Endodermal cell (in vitro differentiated cells): ENCODE data around the gene NLGN1. TPM values are rescaled to one million over a fixed set of nuclear protein-coding genes. Genes with fewer than 3 reads are reported as not detected.

Experiments
- DNase-seq: peaks from one replicate; pipeline ENCODE4 v3.0.0-alpha.2; 2017
- H3K27ac ChIP-seq: 2 replicates; pipeline ENCODE4 v1.5.1; 2013; ENCODE audit warnings: mild to moderate bottlenecking, low read depth, low read length, moderate library complexity
- H3K27me3 ChIP-seq: 2 replicates; pipeline ENCODE4 v1.6.1; 2013; ENCODE audit warnings: mild to moderate bottlenecking, low read length, moderate library complexity; ENCODE audit not compliant: insufficient read depth, control insufficient read depth, poor library complexity, severe bottlenecking
- H3K36me3 ChIP-seq: 2 replicates; pipeline ENCODE4 v1.7.0; 2013; ENCODE audit warnings: mild to moderate bottlenecking, low read length, moderate library complexity; ENCODE audit not compliant: control insufficient read depth, insufficient read depth
- H3K4me1 ChIP-seq: one replicate; pipeline ENCODE4 v1.7.0; 2013; ENCODE audit warnings: low read length; ENCODE audit not compliant: control insufficient read depth, insufficient read depth
- H3K4me3 ChIP-seq: 2 replicates; pipeline ENCODE4 v1.5.1; 2013; ENCODE audit warnings: mild to moderate bottlenecking, low read length, moderate library complexity
- H3K9ac ChIP-seq: 2 replicates; pipeline ENCODE4 v1.6.1; 2013; ENCODE audit warnings: mild to moderate bottlenecking, low read length, moderate library complexity; ENCODE audit not compliant: poor library complexity, severe bottlenecking; ENCODE audit errors: extremely low read depth
- H3K9me3 ChIP-seq: 2 replicates; pipeline ENCODE4 v1.6.1; 2013; ENCODE audit warnings: mild to moderate bottlenecking, low read length, moderate library complexity; ENCODE audit not compliant: control insufficient read depth
- H3K27ac Mint-ChIP-seq: 2 replicates; pipeline ENCODE4 v1.8.0; 2020; ENCODE audit warnings: mixed read lengths
- H3K27me3 Mint-ChIP-seq: 2 replicates; pipeline ENCODE4 v1.8.0; 2021; ENCODE audit warnings: mild to moderate bottlenecking, mixed read lengths; ENCODE audit not compliant: insufficient read depth
- H3K36me3 Mint-ChIP-seq: 2 replicates; pipeline ENCODE4 v1.8.0; 2020; ENCODE audit warnings: low read depth, mixed read lengths
- H3K4me1 Mint-ChIP-seq: 2 replicates; pipeline ENCODE4 v1.8.0; 2020; ENCODE audit warnings: mixed read lengths
- H3K4me3 Mint-ChIP-seq: 2 replicates; pipeline ENCODE4 v1.8.0; 2020; ENCODE audit warnings: mild to moderate bottlenecking, moderate library complexity, mixed read lengths
- H3K9me3 Mint-ChIP-seq: 2 replicates; pipeline ENCODE4 v1.8.0; 2020; ENCODE audit warnings: mild to moderate bottlenecking, mixed read lengths
- WGBS, 2 experiments: methylation state at CpG; one replicate each; pipeline versions ENCODE4 v1.1.5 to v1.1.7; 2013; ENCODE audit warnings: missing lambda C conversion rate in 2 of 2, mixed read lengths in 1 of 2; ENCODE audit not compliant: insufficient coverage in 1 of 2, insufficient read length in 1 of 2; 5-methylcytosine and 5-hydroxymethylcytosine counted together
- total RNA-seq, 2 donors: library from RNA; stranded (reverse); fragmentation: NEBNext Ultra II Directional in 1 of 2; extraction: Animal tissue kit (Norgen Biotek cat#: 25700) in 1 of 2; gene quantifications; 2 replicates in 1 of 2; 3 replicates in 1 of 2; pipeline ENCODE4 v1.2.1, GENCODE V29; 2021
- TF ChIP-seq, protein P1 (sequence below): fragments of 200-600 bp; sonication (generic); conservative IDR thresholded peaks from 2 replicates; pipeline ENCODE4 v1.5.0; 2021; ENCODE audit warnings: antibody characterized with exemption, mild to moderate bottlenecking

The NLGN1 gene
- total RNA-seq, 2 donors from 2014 or later, result 3.4 to 14.3 TPM

DNA sequence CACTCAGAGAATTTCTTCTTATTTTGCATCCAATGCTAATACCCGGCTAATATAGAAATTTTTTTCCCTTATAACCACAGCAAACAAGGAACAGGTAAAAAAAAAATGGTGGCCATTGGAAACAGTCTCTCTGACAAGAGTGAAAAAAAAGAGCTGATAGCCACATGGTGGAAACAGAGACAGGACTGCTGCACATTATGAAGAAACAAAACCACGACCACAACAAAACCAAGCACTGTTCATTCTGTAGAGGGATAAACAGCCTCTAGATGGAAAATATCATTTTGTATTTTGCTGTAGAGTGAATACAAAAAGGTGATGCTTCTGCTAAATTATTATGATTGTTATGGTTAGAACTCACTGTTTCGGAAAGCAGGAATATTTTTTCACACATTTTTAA, 686.2 kb downstream of the NLGN1 start:
- Histone ChIP-seq H3K27me3 (no peaks in the 10 kb centered on the region), H3K9ac (no peak overlapping the region), H3K4me3 (no peak overlapping the region), H3K9me3 (no peaks in the 10 kb centered on the region), H3K36me3 (no peaks in the 10 kb centered on the region), H3K4me1 (no peaks in the 10 kb centered on the region), H3K27ac (no peak overlapping the region)
- Mint-ChIP-seq H3K27me3 (no peaks in the 10 kb centered on the region), H3K9me3 (no peaks in the 10 kb centered on the region), H3K27ac (no peak overlapping the region), H3K4me3 (no peak overlapping the region), H3K36me3 (no peaks in the 10 kb centered on the region), H3K4me1 (no peaks in the 10 kb centered on the region)
- DNase-seq, result no peak
- TF ChIP-seq, protein P1, sequence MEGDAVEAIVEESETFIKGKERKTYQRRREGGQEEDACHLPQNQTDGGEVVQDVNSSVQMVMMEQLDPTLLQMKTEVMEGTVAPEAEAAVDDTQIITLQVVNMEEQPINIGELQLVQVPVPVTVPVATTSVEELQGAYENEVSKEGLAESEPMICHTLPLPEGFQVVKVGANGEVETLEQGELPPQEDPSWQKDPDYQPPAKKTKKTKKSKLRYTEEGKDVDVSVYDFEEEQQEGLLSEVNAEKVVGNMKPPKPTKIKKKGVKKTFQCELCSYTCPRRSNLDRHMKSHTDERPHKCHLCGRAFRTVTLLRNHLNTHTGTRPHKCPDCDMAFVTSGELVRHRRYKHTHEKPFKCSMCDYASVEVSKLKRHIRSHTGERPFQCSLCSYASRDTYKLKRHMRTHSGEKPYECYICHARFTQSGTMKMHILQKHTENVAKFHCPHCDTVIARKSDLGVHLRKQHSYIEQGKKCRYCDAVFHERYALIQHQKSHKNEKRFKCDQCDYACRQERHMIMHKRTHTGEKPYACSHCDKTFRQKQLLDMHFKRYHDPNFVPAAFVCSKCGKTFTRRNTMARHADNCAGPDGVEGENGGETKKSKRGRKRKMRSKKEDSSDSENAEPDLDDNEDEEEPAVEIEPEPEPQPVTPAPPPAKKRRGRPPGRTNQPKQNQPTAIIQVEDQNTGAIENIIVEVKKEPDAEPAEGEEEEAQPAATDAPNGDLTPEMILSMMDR, result no peak
- WGBS, 2 experiments, result 85% methylated on average over 2 of the region's 3 CpGs; no CpG with 5 or more reads in 1 of the 2 experiments

DNA sequence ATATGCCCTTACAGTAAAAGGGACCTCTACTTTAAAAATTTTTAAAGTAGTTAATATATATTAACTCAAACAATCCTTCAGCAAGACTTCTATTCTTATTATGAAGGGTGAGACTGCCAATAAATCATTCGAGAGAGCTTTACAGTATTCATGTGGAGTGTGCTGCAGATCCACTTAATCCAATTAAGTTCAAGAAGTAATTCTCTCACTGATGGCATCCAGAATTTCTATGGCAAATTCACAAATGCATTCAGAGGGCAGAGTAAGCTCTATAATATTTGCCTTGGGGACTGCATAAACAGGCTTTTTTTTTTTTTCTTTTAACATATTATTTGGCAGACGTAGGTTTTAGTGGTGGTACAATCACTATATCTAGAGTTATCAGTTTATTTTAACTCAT, 692.0 kb downstream of the NLGN1 start:
- WGBS, 2 experiments, result 90% methylated on average over 1 of the region's 2 CpGs; no CpG with 5 or more reads in 1 of the 2 experiments
- H3K9me3 Mint-ChIP-seq, result no peaks in the 10 kb centered on the region
- H3K36me3 Mint-ChIP-seq, result no peaks in the 10 kb centered on the region
- Histone ChIP-seq H3K27ac (no peak overlapping the region), H3K36me3 (no peaks in the 10 kb centered on the region), H3K9me3 (no peaks in the 10 kb centered on the region), H3K9ac (no peak overlapping the region), H3K27me3 (no peaks in the 10 kb centered on the region), H3K4me3 (no peak overlapping the region), H3K4me1 (no peaks in the 10 kb centered on the region)
- TF ChIP-seq, protein P1, result no peak
- DNase-seq, result no peak
- H3K27ac Mint-ChIP-seq, result no peak overlapping the region
- no peak overlapping the region for H3K4me3 Mint-ChIP-seq
- no peaks in the 10 kb centered on the region for H3K27me3 Mint-ChIP-seq
- H3K4me1 Mint-ChIP-seq, result peaks cover 4% of the 10 kb centered on the region

DNA sequence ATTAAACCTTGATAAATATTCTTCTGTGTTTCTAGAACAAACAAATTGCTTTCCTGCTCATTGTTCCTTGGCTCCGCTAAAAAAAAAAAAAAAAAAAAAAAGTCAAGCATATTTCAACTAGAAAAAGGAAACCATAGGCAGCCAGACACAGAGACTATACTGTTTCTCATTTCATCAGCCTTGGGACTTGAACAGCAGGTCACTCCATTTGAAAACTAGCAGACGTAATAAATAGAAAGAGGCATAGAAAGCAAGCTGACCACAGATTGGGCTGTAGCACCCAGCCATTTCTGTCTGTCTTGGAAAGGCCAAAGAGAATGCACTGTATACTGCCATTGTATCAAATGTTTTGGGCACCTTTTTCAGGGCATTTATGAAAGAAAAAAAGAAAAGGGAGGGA, 697.1 kb downstream of the NLGN1 start:
- Histone ChIP-seq H3K27me3 (no peaks in the 10 kb centered on the region), H3K4me1 (no peaks in the 10 kb centered on the region), H3K36me3 (no peaks in the 10 kb centered on the region), H3K9me3 (no peaks in the 10 kb centered on the region), H3K9ac (no peak overlapping the region), H3K4me3 (no peak overlapping the region), H3K27ac (peak overlapping the region; percentile 44)
- Mint-ChIP-seq H3K27ac (no peak overlapping the region), H3K4me3 (no peak overlapping the region), H3K9me3 (no peaks in the 10 kb centered on the region), H3K36me3 (no peaks in the 10 kb centered on the region), H3K4me1 (peaks cover 7% of the 10 kb centered on the region), H3K27me3 (no peaks in the 10 kb centered on the region)
- TF ChIP-seq, protein P1, result no peak
- no peak for DNase-seq
- WGBS, 2 experiments, result 58 to 80% methylated on average over 1 to 2 of the region's 2 CpGs
